ENCODE data around the gene DNAH1.

DNA sequence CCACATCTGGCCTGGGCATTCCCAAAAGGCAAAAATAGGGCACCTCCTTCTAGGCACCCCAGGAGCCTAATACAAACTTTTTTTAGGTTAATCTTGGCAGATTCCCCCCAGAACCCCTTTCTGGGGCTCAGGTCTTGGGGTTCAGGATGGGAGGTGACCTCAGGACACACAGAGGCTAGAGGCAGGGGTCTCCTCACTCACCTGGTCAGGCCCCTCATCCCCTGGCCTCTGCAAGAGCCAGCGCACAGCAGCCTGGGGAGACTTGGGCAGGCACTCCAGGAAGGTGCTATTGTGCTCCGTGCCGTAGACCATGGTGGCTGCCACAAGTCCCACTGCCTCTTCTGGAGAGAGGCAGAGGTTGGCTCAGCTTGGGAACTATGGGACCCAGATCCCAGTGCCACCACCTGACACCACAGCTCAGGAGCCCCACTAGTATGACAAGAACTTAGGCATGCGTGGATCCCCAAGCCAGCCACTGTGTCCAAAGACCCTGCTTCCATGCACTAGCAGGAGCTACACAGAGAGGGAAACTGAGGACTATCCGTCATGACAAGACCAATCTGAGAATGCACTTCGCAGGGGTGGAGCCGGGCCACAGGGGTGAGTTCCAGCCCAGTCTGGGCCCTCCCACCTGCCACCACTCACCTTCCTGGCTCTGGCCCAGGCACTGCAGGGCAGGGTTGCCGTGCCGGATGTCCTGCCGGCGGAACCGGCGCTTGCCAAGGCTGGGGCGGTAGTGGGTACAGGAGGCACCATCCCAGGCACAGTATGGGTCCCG, 121.4 kb downstream of the DNAH1 start:
- TF ChIP-seq, protein P1, sequence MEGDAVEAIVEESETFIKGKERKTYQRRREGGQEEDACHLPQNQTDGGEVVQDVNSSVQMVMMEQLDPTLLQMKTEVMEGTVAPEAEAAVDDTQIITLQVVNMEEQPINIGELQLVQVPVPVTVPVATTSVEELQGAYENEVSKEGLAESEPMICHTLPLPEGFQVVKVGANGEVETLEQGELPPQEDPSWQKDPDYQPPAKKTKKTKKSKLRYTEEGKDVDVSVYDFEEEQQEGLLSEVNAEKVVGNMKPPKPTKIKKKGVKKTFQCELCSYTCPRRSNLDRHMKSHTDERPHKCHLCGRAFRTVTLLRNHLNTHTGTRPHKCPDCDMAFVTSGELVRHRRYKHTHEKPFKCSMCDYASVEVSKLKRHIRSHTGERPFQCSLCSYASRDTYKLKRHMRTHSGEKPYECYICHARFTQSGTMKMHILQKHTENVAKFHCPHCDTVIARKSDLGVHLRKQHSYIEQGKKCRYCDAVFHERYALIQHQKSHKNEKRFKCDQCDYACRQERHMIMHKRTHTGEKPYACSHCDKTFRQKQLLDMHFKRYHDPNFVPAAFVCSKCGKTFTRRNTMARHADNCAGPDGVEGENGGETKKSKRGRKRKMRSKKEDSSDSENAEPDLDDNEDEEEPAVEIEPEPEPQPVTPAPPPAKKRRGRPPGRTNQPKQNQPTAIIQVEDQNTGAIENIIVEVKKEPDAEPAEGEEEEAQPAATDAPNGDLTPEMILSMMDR (IDR thresholded peaks at IDR 0.05; ENCODE audit: poor library complexity), result no peak
- TF ChIP-seq EZH2 (IDR thresholded peaks at IDR 0.05; ENCODE audit: borderline replicate concordance), result no peak

Measured in hepatocyte (in vitro differentiated cells).